ENCODE measurements around the gene HSPB2. TPM values are rescaled to one million over a fixed set of nuclear protein-coding genes. Genes with fewer than 3 reads are reported as not detected.

Gene HSPB2, protein sequence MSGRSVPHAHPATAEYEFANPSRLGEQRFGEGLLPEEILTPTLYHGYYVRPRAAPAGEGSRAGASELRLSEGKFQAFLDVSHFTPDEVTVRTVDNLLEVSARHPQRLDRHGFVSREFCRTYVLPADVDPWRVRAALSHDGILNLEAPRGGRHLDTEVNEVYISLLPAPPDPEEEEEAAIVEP
- 1 to 10 TPM in 3 of 4 donors, under 1 TPM in 1; 0.78 to 5.5 (median 3.0) TPM for total RNA-seq

DNA sequence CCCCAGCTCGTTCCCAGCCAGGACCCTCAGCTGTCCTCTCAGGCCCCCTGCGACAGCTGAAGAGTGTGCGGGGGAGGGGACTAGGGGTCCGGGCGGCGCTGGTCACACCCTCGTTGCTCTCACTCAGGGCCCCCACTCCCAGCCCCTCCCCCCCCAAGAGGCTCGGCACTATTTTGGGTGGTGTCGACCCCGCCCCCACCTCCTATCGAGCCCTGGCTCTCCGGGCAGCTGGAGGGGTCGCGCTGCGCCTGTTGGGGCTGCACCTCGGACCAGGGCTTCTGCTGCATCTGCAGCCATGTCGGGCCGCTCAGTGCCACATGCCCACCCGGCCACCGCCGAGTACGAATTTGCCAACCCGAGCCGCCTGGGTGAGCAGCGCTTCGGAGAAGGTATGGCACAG is at the start of gene HSPB2:
HSPB2 (plus strand) TSS at position 200 of the 400 bp plus-strand sequence; CDS start at position 296, 96 bp downstream.
- Histone ChIP-seq H3K4me1 (peaks cover 0 to 68% (median 0%) of the 10 kb centered on the region in 3 donors), H3K27me3 (no peaks in the 10 kb centered on the region), H3K36me3 (peaks cover 0 to 28% of the 10 kb centered on the region in 2 donors), H3K4me3 (peak within 1 kb of the TSS; percentile 75 to 80), H3K27ac (peak within 1 kb of the TSS; percentile 98 to 100 (median 100)), H3K9me3 (no peaks in the 10 kb centered on the region)
- TF ChIP-seq EP300 (IDR thresholded peaks at IDR 0.05) (no peak), POLR2AphosphoS5 (IDR thresholded peaks at IDR 0.05) (no peak)
- WGBS, 2 donors (ENCODE audit: low coverage in 1 of 2): 0% methylated on average over 4 of the region's 26 CpGs; no CpG with 5 or more reads in 1 of the 2 donors
- no peak for ATAC-seq

DNA sequence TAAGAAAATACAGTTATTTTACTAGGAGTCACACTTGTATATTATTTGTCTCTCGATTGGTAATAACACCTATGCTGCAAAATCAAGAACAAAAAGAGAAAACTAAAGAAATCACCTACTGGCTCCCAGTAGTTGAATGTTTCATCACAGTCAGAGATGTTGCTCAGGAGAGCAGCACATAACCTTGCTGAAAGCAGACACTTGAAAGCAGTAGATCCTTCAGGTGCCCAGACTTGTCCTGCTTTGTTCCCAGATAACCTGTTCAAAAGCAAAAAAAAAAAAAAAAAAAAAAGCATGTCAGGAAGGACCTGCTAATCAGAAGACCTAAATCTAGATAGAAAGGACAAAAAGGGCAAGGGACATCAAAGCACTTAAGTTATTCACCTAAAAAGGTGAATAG is 42.4 kb upstream of the HSPB2 start:
- TF ChIP-seq EP300 (IDR thresholded peaks at IDR 0.05): no peak
- no peak for TF ChIP-seq POLR2AphosphoS5 (IDR thresholded peaks at IDR 0.05)
- TF ChIP-seq POLR2A (IDR thresholded peaks at IDR 0.05): no peak
- TF ChIP-seq, protein P1, sequence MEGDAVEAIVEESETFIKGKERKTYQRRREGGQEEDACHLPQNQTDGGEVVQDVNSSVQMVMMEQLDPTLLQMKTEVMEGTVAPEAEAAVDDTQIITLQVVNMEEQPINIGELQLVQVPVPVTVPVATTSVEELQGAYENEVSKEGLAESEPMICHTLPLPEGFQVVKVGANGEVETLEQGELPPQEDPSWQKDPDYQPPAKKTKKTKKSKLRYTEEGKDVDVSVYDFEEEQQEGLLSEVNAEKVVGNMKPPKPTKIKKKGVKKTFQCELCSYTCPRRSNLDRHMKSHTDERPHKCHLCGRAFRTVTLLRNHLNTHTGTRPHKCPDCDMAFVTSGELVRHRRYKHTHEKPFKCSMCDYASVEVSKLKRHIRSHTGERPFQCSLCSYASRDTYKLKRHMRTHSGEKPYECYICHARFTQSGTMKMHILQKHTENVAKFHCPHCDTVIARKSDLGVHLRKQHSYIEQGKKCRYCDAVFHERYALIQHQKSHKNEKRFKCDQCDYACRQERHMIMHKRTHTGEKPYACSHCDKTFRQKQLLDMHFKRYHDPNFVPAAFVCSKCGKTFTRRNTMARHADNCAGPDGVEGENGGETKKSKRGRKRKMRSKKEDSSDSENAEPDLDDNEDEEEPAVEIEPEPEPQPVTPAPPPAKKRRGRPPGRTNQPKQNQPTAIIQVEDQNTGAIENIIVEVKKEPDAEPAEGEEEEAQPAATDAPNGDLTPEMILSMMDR (IDR thresholded peaks at IDR 0.05): no peak
- H3K36me3 ChIP-seq: peaks cover 0 to 39% of the 10 kb centered on the region in 2 donors
- 83% methylated on average over 1 of the region's 1 CpG; no CpG with 5 or more reads in 1 of the 2 donors for WGBS, 2 donors (ENCODE audit: low coverage in 1 of 2)
- H3K4me3 ChIP-seq: peak overlapping the region; percentile 75 to 90
- no peaks in the 10 kb centered on the region for H3K9me3 ChIP-seq
- no peaks in the 10 kb centered on the region for H3K27me3 ChIP-seq
- ATAC-seq: no peak
- peaks cover 0 to 31% (median 2%) of the 10 kb centered on the region in 3 donors for H3K4me1 ChIP-seq
- H3K27ac ChIP-seq: no peak overlapping the region

DNA sequence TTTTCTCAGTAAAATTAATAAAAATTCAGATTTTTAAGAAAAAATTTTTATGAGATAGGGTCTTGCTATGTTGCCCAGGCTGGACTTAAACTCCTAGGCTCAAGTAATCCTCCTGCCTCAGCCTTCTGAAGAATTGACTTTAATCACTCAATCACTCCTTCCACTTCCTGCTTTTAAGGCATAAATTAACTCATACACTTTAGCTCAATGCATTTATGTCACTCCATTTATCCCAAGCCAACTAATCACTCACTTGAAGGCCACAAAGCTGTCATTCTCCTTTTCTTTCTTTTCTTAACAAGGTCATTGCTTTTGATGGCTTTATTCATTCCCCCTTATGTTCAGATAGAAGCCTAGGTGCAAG is 42.0 kb upstream of the HSPB2 start:
- Histone ChIP-seq H3K4me1 (peaks cover 0 to 31% (median 2%) of the 10 kb centered on the region in 3 donors), H3K36me3 (peaks cover 0 to 39% of the 10 kb centered on the region in 2 donors), H3K27me3 (no peaks in the 10 kb centered on the region), H3K4me3 (peak overlapping the region; percentile 75 to 90), H3K27ac (peak overlapping the region; percentile 45 to 91 (median 90)), H3K9me3 (no peaks in the 10 kb centered on the region)
- TF ChIP-seq EP300 (IDR thresholded peaks at IDR 0.05) (no peak), POLR2AphosphoS5 (IDR thresholded peaks at IDR 0.05) (no peak), POLR2A (IDR thresholded peaks at IDR 0.05) (no peak)
- TF ChIP-seq, protein P1 (IDR thresholded peaks at IDR 0.05): no peak
- no peak for ATAC-seq

DNA sequence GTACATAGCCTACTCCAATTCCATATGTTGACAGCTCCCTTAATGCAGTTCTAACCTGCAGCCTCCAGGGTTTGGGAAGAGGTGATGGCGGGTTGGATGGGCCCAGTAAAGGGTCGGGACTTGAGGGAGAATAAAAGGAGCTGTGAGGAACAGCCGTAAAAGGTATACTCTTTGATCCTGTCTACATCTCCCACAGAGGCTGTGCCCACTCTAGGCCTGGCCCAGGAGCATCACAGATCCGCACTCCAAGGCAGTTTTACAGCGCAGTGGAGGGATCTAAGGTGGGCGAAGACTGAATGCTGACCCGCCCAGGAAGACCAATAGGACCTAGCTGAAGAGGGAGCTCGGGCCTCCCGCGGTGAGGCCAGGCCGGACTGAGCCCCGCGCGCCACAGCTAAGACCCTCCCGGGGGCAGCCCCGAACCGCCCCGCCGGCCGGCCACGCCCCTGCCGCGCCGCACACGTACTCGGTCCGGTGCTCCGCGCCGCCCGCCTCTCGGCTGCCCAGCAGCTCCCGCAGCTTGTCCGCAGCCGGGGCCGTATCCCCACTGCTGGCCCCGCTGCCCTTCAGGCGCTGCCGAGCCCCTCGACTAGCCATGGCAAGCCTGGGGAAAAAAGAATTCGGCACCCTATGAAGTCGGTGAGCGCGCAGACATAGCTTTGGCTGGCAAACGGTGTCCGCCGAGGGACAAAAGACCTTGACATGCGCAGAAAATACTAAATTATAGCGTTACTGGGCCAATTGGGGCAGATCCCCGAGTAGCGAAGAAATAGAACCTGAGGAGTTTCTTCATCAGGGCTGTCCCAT is 41.4 kb upstream of the HSPB2 start, which contains the start of gene ALG9:
ALG9 (minus strand) TSS at position 696 of the 807 bp plus-strand sequence; CDS start at position 597, 99 bp downstream.
- Histone ChIP-seq H3K27me3 (no peaks in the 10 kb centered on the region), H3K4me1 (peaks cover 0 to 31% (median 2%) of the 10 kb centered on the region in 3 donors), H3K4me3 (peak within 1 kb of the TSS; percentile 75 to 90), H3K9me3 (no peaks in the 10 kb centered on the region), H3K36me3 (peaks cover 0 to 37% of the 10 kb centered on the region in 2 donors), H3K27ac (peak within 1 kb of the TSS; percentile 45 to 91 (median 90))
- TF ChIP-seq EP300 (IDR thresholded peaks at IDR 0.05): no peak
- peak; percentile 11 to 41 for TF ChIP-seq POLR2A (IDR thresholded peaks at IDR 0.05)
- TF ChIP-seq POLR2AphosphoS5 (IDR thresholded peaks at IDR 0.05): peak; percentile 81
- TF ChIP-seq, protein P1 (IDR thresholded peaks at IDR 0.05): peak in 3 of 4 experiments; percentile 24 to 27 (median 24)
- ATAC-seq: peak; percentile 88
- 0% methylated on average over 3 to 4 of the region's 51 CpGs for WGBS, 2 donors (ENCODE audit: low coverage in 1 of 2)

DNA sequence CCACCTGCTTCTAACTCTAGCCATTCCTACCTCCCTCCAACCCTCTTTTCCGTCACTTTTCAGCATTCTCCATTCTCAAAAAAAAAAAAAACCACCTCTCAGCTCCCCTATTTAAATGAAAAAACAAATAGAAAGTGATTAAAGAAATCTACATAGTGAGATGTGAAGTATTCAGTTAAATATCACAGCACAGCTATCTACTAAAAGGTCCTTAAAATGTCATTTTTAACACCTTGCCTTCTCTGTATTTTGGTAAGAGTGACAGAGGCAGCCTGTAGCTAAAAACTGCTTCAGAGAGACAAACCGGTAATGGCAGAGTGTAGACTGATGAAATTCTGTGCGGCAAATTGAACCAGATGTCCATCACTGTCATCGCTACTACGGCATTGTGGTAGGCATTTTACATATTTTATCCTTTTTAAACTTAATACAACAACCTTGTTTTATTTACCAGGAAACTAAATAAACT is 40.8 kb upstream of the HSPB2 start:
- H3K4me3 ChIP-seq: peak overlapping the region; percentile 75 to 90
- H3K9me3 ChIP-seq: no peaks in the 10 kb centered on the region
- TF ChIP-seq, protein P1 (IDR thresholded peaks at IDR 0.05): no peak
- no peak for TF ChIP-seq POLR2A (IDR thresholded peaks at IDR 0.05)
- TF ChIP-seq POLR2AphosphoS5 (IDR thresholded peaks at IDR 0.05): no peak
- TF ChIP-seq EP300 (IDR thresholded peaks at IDR 0.05): no peak
- no peak for ATAC-seq
- H3K27ac ChIP-seq: peak overlapping the region; percentile 45 to 91 (median 90)
- no peaks in the 10 kb centered on the region for H3K27me3 ChIP-seq
- WGBS, 2 donors (ENCODE audit: low coverage in 1 of 2): 45 to 54% methylated on average over 5 of the region's 5 CpGs
- H3K36me3 ChIP-seq: peaks cover 0 to 31% of the 10 kb centered on the region in 2 donors
- peaks cover 0 to 31% (median 2%) of the 10 kb centered on the region in 3 donors for H3K4me1 ChIP-seq

All from gastroesophageal sphincter (tissue), 4 donors.